Measurements from ENCODE around the gene WFDC1. TPM values are rescaled to one million over a fixed set of nuclear protein-coding genes. Genes with fewer than 3 reads are reported as not detected.

Gene WFDC1
- total RNA-seq, 1 donor from 2014 or later = not detected

DNA sequence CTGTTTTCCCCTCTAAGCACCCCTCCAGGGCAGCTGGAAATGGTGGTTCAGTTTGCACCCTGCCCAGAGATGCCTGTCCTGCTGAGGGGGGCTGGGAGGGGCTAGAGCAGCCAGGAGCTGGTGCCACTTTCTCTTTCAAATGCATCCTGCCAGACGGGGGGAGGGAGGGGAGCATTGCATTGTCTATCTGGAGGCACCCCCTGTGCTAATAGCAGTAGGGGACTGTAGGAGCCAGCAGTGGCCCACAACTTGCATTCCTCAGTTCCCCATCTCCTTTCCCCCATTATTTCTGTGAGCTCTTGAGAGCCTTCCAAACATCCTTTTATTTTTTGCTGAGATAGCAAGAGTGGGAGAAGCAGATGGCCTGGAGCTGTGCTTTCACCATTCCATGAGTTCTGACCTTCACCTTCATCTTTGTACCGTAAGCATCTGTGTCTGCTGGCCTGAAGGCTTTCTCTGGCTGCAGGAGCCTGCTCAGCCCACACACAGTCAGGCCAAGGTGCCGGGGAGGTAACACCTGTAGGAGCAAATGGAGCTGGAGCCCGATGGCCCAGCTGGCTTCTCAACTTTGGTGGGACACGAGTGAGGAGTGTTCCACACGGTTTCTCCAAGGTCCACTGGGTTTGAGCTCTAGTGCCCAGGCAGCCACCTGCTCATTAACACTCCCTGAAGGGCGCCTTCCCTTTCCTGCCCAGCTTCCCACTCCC is 5.2 kb downstream of the WFDC1 start:
- no peaks in the 10 kb centered on the region for H3K9me3 ChIP-seq (ENCODE audit: low read depth)
- no peak overlapping the region for H3K27ac ChIP-seq
- no peak overlapping the region for H3K9ac ChIP-seq
- no peak overlapping the region for H3K27ac Mint-ChIP-seq
- no peak overlapping the region for H3K4me3 Mint-ChIP-seq
- no peaks in the 10 kb centered on the region for H3K36me3 ChIP-seq
- no peaks in the 10 kb centered on the region for H3F3A ChIP-seq (ENCODE audit: low read depth)
- H3K27me3 ChIP-seq = peaks cover 6% of the 10 kb centered on the region
- peaks cover 28% of the 10 kb centered on the region for H3K4me1 Mint-ChIP-seq
- H3K4me1 ChIP-seq = peaks cover 9% of the 10 kb centered on the region
- no peaks in the 10 kb centered on the region for H4K20me1 ChIP-seq (ENCODE audit: low read depth)
- peak overlapping the region; percentile 39 for H3K4me2 ChIP-seq
- peaks cover 22% of the 10 kb centered on the region for H3K27me3 Mint-ChIP-seq (ENCODE audit: insufficient read depth, low read depth)
- H2AFZ ChIP-seq (replicated peaks) = no peak overlapping the region
- no peak for DNase-seq (ENCODE audit: low spot score)
- no peak overlapping the region for H3K4me3 ChIP-seq
- TF ChIP-seq, protein P1, sequence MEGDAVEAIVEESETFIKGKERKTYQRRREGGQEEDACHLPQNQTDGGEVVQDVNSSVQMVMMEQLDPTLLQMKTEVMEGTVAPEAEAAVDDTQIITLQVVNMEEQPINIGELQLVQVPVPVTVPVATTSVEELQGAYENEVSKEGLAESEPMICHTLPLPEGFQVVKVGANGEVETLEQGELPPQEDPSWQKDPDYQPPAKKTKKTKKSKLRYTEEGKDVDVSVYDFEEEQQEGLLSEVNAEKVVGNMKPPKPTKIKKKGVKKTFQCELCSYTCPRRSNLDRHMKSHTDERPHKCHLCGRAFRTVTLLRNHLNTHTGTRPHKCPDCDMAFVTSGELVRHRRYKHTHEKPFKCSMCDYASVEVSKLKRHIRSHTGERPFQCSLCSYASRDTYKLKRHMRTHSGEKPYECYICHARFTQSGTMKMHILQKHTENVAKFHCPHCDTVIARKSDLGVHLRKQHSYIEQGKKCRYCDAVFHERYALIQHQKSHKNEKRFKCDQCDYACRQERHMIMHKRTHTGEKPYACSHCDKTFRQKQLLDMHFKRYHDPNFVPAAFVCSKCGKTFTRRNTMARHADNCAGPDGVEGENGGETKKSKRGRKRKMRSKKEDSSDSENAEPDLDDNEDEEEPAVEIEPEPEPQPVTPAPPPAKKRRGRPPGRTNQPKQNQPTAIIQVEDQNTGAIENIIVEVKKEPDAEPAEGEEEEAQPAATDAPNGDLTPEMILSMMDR (IDR thresholded peaks at IDR 0.05) = no peak
- TF ChIP-seq EZH2 (IDR thresholded peaks at IDR 0.05) (no peak), EZH2phosphoT487 (IDR thresholded peaks at IDR 0.05) (no peak)
- no peaks in the 10 kb centered on the region for H3K36me3 Mint-ChIP-seq
- H3K9me3 Mint-ChIP-seq = no peaks in the 10 kb centered on the region
- H3K79me2 ChIP-seq (ENCODE audit: low read depth) = no peaks in the 10 kb centered on the region

- no peaks in the 10 kb centered on the region for H3K27me3 ChIP-seq
- no peaks in the 10 kb centered on the region for H3K79me2 ChIP-seq (ENCODE audit: low read depth)
- TF ChIP-seq EZH2 (IDR thresholded peaks at IDR 0.05) (no peak), EZH2phosphoT487 (IDR thresholded peaks at IDR 0.05) (no peak)
- TF ChIP-seq, protein P1 (IDR thresholded peaks at IDR 0.05) = no peak
- H3K36me3 Mint-ChIP-seq = no peaks in the 10 kb centered on the region
- H3K36me3 ChIP-seq = no peaks in the 10 kb centered on the region
- H3F3A ChIP-seq (ENCODE audit: low read depth) = no peaks in the 10 kb centered on the region
- H2AFZ ChIP-seq (replicated peaks) = no peak overlapping the region
- no peak overlapping the region for H3K9ac ChIP-seq
- H4K20me1 ChIP-seq (ENCODE audit: low read depth) = no peaks in the 10 kb centered on the region
- no peak overlapping the region for H3K4me2 ChIP-seq
- no peak overlapping the region for H3K27ac ChIP-seq
- H3K4me1 ChIP-seq = peaks cover 8% of the 10 kb centered on the region
- no peak overlapping the region for H3K4me3 ChIP-seq
- H3K9me3 ChIP-seq (ENCODE audit: low read depth) = no peaks in the 10 kb centered on the region
- H3K9me3 Mint-ChIP-seq = no peaks in the 10 kb centered on the region
- H3K4me1 Mint-ChIP-seq = peaks cover 17% of the 10 kb centered on the region
- peaks cover 24% of the 10 kb centered on the region for H3K27me3 Mint-ChIP-seq (ENCODE audit: insufficient read depth, low read depth)
- DNase-seq (ENCODE audit: low spot score) = no peak
- peak overlapping the region; percentile 8 for H3K27ac Mint-ChIP-seq
- H3K4me3 Mint-ChIP-seq = no peak overlapping the region
These were observed 7.7 kb downstream of the WFDC1 start for GRCh38 chr16:84302111-84302954.

DNA sequence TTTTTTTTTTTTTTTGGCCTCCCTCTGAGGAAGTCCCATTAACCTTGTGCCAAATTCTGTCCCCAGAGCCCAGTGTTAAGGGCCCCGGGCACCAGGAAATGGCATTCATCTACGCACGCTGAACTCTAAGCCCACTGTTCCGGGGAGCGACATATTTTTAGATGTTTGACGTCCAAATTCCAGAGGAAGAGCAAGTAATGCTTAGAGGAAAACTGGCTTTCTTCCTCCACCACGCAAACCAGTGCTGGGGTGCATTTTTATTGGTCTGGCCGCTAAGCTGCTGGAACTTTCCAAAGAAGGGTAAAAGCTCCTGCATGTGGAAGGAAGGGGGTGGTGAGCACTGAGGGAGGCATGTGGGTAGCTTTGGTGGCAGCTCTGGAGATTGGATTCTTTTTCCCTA is 8.3 kb downstream of the WFDC1 start:
- Histone ChIP-seq H3K79me2 (ENCODE audit: low read depth) (no peaks in the 10 kb centered on the region), H3K36me3 (no peaks in the 10 kb centered on the region), H2AFZ (replicated peaks) (no peak overlapping the region), H3K4me2 (no peak overlapping the region), H3K27ac (no peak overlapping the region), H3K27me3 (no peaks in the 10 kb centered on the region), H4K20me1 (ENCODE audit: low read depth) (no peaks in the 10 kb centered on the region), H3K9me3 (ENCODE audit: low read depth) (no peaks in the 10 kb centered on the region), H3K9ac (no peak overlapping the region), H3F3A (ENCODE audit: low read depth) (no peaks in the 10 kb centered on the region), H3K4me3 (no peak overlapping the region), H3K4me1 (peaks cover 8% of the 10 kb centered on the region)
- Mint-ChIP-seq H3K9me3 (no peaks in the 10 kb centered on the region), H3K4me1 (peaks cover 22% of the 10 kb centered on the region), H3K4me3 (no peak overlapping the region), H3K36me3 (no peaks in the 10 kb centered on the region), H3K27ac (no peak overlapping the region), H3K27me3 (ENCODE audit: insufficient read depth, low read depth) (peaks cover 26% of the 10 kb centered on the region)
- TF ChIP-seq, protein P1 (IDR thresholded peaks at IDR 0.05) = no peak
- TF ChIP-seq EZH2 (IDR thresholded peaks at IDR 0.05) = no peak
- TF ChIP-seq EZH2phosphoT487 (IDR thresholded peaks at IDR 0.05) = no peak
- no peak for DNase-seq (ENCODE audit: low spot score)

Data from neural progenitor cell (in vitro differentiated cells).